ENCODE measurements around the gene DMAC2L.

DMAC2L gene

DNA sequence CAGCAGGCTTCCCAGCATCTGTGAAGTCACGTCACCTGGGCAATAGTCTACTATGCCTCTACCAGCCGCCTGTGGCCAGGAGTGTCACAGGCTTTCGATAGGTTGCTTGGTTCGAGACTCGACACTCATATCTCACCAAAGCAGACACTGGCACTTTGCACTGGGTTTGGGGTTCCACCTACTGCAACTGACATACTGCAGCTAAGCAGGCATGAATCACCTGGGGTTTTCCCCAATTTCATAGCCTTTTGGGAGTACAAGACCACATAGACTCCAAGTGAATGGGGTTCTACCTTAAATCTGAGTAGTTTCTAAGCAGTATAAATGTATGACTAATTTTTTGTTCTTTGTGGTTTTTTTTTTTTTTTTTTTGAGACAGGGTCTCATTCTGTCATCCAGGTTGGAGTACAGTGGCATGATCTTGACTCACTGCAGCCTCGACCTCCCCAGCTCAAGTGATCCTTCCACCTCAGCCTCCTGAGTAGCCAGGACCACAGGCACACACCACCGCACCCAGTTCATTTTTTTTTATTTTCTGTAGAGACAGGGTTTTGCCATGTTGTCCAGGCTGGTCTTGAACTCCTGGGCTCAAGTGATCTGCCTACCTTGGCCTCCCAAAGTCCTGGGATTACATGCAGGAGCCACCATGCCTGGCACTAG, 32.1 kb downstream of the DMAC2L start:
- no peak for DNase-seq (ENCODE audit: low read depth)
- TF ChIP-seq, protein P1, sequence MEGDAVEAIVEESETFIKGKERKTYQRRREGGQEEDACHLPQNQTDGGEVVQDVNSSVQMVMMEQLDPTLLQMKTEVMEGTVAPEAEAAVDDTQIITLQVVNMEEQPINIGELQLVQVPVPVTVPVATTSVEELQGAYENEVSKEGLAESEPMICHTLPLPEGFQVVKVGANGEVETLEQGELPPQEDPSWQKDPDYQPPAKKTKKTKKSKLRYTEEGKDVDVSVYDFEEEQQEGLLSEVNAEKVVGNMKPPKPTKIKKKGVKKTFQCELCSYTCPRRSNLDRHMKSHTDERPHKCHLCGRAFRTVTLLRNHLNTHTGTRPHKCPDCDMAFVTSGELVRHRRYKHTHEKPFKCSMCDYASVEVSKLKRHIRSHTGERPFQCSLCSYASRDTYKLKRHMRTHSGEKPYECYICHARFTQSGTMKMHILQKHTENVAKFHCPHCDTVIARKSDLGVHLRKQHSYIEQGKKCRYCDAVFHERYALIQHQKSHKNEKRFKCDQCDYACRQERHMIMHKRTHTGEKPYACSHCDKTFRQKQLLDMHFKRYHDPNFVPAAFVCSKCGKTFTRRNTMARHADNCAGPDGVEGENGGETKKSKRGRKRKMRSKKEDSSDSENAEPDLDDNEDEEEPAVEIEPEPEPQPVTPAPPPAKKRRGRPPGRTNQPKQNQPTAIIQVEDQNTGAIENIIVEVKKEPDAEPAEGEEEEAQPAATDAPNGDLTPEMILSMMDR (IDR thresholded peaks at IDR 0.05; ENCODE audit: low read length, missing control alignments): no peak
- H3K4me3 ChIP-seq (replicated peaks; ENCODE audit: low read depth, low read length): no peak overlapping the region

DNA sequence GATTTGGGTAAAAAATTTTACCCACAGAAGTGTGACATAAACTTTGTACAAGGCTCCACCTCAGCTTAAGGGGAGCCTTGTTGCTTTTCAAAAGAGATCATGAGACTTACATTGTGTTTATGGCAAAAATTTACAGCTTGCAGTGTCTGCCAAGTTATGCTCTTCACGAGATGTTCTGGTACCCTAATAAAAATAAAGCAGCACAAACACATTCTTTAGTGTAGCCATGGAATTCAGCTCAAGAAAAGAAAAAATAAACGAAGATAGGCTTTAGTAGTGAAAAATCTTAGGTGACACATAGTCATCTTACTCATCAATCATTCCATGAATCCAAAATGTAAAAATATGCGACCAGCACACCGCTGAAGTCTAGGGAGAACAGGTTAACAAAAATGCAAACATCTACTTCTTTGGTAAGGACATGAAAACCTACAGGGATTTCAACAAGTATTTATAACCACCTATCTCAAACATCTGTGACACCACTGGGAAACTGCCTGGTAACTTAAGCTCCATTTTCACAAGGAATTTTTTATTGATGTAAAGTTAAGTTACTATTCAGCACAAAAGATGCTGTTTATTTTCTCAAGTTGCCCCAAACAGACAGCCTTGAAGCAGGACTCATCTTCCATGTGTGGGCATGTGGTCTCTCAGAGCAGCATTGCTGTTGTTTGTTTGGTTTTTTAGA, 32.9 kb downstream of the DMAC2L start:
- no peak for DNase-seq (ENCODE audit: low read depth)
- TF ChIP-seq, protein P1 (IDR thresholded peaks at IDR 0.05; ENCODE audit: low read length, missing control alignments): no peak
- H3K4me3 ChIP-seq (replicated peaks; ENCODE audit: low read depth, low read length): no peak overlapping the region

DNA sequence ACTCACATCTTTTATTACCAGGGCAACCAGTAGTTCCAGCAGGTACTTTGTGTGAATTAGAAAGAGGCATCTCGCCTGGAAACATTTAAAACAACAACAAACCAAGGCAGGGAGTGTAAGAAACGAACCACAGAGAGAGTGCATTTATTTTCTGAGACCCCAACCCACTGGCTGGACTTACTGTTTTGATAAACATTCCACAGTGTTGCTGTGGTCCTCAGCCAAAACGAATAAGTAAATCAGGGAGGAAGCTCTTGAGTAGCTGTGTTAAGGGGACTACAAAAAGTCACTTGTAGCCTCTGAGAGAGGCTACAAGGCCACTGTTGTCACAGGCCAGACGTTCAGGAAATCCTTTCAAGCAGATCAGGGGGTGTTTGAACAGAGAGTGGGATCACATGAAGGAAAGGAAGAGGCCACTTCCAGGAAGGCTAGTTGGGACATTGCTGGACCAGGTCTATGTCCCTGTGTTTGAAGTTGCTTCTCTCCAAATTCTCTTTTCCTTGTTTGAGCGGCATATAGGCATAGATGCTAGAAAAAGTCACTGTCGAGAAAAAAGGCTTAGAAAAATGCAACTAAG, 33.8 kb downstream of the DMAC2L start:
- TF ChIP-seq, protein P1 (IDR thresholded peaks at IDR 0.05; ENCODE audit: low read length, missing control alignments): no peak
- H3K4me3 ChIP-seq (replicated peaks; ENCODE audit: low read depth, low read length): no peak overlapping the region
- DNase-seq (ENCODE audit: low read depth): no peak

DNA sequence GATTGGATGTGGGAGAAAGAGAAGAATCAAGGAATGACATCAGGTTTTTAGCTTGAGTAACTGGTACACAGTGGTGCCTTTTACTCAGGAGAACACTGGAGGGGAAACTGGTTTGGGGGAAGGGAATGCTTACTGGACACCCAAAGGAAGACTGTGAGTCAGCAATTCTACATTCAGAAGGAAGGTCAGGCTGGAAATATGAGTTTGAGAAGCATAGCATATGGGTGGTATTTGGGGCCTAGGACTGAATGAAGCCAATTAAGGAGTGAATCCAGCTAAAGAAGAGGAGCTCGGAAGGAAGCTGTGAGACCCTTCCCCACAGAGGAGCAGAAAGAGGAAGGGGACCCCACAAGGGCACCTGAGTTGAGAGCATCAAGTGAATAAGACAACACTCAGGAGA, 35.4 kb downstream of the DMAC2L start:
- TF ChIP-seq, protein P1 (IDR thresholded peaks at IDR 0.05; ENCODE audit: low read length, missing control alignments): no peak
- peak; percentile 81 for DNase-seq (ENCODE audit: low read depth)

DNA sequence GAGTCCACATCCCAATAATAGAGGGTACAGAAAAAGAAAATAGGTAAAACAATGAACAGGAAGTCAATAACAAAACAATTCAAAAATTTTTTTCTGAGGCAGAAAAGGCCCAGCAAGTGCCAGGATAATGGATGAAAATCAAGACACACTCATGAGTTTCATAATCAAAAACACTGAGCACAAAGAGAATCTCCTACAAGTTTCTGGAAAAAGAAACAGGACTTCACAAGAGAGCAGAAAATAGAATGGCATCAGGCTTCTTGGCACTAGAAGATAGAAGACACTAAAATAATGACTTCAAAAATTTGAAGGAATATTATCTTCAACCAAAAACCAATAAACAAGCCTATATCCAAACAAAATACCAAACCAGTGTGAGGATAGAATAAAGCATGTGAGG, 36.8 kb downstream of the DMAC2L start:
- no peak for DNase-seq (ENCODE audit: low read depth)
- TF ChIP-seq, protein P1 (IDR thresholded peaks at IDR 0.05; ENCODE audit: low read length, missing control alignments): no peak
- H3K4me3 ChIP-seq (replicated peaks; ENCODE audit: low read depth, low read length): no peak overlapping the region

More for the DNA sequence above, 35.4 kb downstream of the DMAC2L start:
- H3K4me3 ChIP-seq (replicated peaks; ENCODE audit: low read depth, low read length): no peak overlapping the region

DNA sequence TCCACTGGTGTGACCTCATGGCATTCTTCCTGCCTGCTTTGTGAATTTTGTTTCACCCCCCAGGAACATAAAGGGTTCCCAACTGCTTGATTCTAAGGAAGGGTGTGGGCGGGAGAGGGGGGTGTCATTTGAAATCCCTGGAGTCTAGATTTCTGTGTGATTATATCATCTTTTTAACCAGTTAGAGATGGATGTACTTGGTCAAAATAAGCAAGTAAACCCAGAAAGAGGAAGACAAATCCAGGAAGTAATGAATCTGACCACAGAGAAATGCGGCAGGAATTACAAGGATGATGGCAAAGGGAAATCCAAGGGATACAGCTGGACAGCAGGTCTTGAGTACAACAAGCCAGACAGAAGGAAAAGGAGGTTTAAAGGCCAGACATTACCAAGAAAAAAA, 38.9 kb downstream of the DMAC2L start:
- DNase-seq (ENCODE audit: low read depth): no peak
- TF ChIP-seq, protein P1 (IDR thresholded peaks at IDR 0.05; ENCODE audit: low read length, missing control alignments): no peak
- H3K4me3 ChIP-seq (replicated peaks; ENCODE audit: low read depth, low read length): no peak overlapping the region
